Muscle of arm (tissue), 12 donors: Measurements from ENCODE around the gene GRID2IP. TPM values are rescaled to one million over a fixed set of nuclear protein-coding genes. Genes with fewer than 3 reads are reported as not detected.

ENCODE experiments used
- DNase-seq: peaks from one replicate; pipeline ENCODE4 v3.0.0-alpha.2; 2013
- polyA plus RNA-seq, 12 donors: library from polyadenylated mRNA; unstranded; fragments of 120-200 nt; gene quantifications; one replicate each; pipeline ENCODE4 v1.2.1, GENCODE V29; 2013; ENCODE audit not compliant: insufficient read length in 12 of 12

GRID2IP gene
- polyA plus RNA-seq, 12 donors = 0.07 to 0.57 (median 0.13) TPM; not detected in 3

GRCh38 chr7:6563936-6564770 lies 12.9 kb upstream of the GRID2IP start:
- no peak for DNase-seq

- DNase-seq = no peak
These were observed 10.8 kb upstream of the GRID2IP start for GRCh38 chr7:6562106-6562505.

DNA sequence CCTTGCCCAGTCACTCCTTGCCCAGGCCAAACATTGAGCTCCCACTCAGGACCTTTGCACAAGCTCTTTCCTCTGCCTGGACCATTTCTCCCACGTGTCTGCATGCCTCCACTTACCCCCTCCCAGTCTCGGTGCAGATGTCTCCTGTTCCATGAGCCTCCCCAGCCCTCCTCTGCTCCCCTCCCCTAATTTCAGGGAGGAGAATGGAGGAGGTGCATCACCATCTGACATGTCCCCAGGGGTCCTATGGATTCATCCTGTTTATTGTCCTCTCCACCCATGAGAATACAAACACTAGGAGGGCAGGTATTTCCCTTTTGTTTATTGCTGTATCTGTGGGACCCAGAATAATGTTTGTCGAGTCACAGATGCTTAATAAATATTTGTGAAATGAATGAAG lies 8.6 kb upstream of the GRID2IP start:
- no peak for DNase-seq

DNA sequence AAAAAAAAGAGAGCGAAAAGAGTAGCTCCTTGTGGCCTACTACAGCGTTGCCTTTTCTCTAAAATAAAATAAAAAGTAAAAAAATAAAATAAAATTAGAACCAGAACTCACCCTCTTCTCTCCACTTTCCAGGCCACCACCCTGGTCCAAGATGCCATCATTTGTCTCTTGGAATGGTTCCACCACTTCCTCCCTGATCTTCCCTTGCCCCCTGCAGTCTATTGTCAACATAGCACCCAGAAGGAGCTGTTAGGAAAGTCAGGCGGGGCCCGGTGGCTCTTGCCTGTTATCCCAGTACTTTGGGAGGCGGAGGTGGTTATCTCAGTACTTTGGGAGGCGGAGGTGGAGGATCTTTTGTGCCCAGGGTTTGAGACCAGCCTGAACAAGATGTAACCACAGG lies 7.6 kb upstream of the GRID2IP start:
- DNase-seq = no peak

DNA sequence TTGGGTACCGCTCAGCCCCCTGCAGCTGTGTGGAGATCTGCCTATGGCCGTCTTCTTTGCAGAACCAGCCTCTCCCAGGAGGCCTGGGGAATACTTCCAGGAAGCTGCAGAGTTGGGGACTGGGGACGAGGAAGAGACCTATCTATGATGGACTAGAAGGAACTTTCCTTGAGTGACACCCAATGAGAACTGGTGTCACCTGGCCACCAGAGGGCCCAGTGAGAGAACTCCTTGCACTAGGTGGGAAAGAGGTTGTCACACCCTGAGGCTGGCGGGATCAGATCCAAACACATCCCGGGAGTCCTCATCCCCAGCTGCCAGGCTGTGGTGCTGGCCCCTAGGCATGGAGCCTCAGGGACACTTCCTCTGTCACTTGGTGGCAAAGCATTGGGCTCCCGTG lies 4.9 kb upstream of the GRID2IP start:
- no peak for DNase-seq

- DNase-seq = no peak
These were observed 3.6 kb upstream of the GRID2IP start for GRCh38 chr7:6554848-6555247.

GRCh38 chr7:6553448-6554044 lies 2.3 kb upstream of the GRID2IP start:
- no peak for DNase-seq

DNA sequence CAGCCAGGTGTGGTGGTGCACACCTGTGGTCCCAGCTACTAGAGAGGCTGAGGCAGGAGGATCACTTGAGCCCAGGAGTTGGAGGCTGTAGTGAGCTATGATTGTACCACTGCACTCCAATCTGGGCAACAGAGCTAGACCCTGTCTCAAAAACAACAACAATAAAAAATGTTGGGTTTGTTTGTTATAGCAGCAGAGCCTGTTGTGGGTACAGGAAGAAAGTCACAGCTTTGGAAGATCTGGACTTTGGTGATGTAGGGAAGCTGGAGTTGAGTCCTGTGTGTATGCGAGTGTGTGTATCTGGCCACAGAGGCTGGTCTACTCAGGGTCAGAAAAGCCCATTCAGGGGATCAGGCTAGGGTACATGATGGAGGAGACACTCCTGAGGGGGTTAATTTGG lies 3.9 kb downstream of the GRID2IP start:
- DNase-seq = no peak

DNA sequence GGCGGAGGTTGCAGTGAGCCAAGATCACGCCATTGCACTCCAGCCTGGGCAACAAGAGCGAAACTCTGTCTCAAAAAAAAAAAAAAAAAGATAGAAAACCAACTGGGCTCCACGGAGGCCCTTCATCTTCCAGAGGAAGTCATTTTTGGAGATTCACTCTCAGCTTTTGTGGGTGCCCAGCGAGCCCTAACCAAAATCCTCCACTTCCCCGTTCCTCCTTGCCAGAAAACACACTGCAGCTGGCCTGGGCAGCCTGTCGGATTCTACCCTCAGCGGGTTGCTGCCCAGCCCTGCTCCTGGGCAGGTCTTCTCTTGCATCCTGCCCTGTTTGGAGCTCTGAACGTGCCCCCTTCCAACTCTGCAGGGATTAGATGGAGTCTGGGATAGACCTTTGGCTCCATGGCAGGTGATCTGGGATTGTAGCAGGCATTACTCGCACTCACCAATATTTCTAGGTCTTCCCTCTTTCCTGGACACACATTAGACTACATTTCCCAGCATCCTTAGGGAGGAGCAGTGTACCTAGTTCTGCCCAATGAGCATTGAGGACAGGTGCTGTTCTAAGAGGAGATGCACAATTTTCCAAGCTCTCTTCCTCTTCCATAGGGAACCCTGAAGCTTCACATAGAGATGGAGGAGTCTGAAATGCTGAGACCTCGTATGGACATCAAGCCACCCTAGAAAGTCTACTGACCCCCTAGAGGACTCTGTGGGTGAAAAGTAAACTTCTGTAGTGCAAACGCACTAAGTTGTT lies 4.6 kb downstream of the GRID2IP start:
- DNase-seq = no peak

DNA sequence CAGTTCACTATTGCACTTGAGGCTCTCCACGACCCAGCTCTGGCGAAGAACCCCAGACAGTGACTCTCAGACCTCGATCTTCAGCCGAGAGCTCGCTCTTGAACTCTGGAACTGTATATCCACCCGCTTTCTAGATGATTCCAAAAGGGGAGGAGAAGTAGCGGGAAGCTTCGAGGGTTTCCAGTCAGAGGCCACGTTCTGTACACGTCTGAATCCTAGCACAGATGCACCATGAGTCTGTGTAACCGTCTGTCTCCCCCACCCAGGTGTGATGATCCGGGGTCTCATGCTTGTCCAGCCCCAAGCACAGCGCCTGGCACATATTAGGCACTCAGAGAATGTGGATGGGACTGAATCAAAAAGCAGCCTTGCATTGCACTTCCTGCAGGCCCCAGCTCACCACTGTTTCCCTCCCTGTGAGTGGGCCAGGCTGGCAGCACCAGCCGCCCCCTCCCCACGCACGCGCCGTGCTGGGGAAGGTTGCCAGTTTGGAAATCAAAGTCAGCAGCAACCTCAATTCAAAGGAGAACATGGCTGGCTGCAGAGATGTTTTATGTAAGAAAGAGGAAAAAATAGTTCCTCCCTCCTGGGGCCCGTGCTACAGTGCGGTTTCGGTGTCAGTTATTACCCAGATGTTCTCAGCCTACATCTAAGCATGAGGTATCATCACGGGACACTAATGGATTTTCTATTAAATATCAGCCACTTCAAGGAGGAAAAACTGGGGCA lies 5.7 kb downstream of the GRID2IP start:
- DNase-seq = no peak

DNA sequence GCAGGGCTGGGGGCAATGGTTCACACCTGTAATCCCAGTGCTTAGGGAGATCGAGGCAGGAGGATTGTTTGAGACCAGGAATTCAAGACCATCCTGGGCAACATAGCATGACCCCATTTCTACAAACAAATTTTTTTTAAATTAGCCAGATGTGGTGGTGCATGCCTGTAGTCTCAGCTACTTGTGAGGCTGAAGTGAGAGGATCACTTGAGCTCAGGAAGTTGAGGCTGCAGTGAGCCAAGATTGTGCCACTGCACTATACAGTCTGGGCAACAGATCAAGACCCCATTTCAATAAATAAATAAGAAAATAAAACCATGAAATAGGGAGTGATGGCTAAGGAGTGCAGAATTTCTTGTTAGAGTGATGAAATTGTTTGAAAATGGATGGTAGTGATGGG lies 8.9 kb downstream of the GRID2IP start:
- DNase-seq = no peak

GRCh38 chr7:6536262-6537260 lies 14.7 kb downstream of the GRID2IP start:
- no peak for DNase-seq

- no peak for DNase-seq
These were observed 17.3 kb downstream of the GRID2IP start for GRCh38 chr7:6533893-6534495.

- no peak for DNase-seq
These were observed 18.7 kb downstream of the GRID2IP start for GRCh38 chr7:6532516-6532915.

- no peak for DNase-seq
These were observed 19.6 kb downstream of the GRID2IP start for GRCh38 chr7:6531492-6532279.

GRCh38 chr7:6530626-6531491 lies 20.4 kb downstream of the GRID2IP start:
- DNase-seq = no peak

DNA sequence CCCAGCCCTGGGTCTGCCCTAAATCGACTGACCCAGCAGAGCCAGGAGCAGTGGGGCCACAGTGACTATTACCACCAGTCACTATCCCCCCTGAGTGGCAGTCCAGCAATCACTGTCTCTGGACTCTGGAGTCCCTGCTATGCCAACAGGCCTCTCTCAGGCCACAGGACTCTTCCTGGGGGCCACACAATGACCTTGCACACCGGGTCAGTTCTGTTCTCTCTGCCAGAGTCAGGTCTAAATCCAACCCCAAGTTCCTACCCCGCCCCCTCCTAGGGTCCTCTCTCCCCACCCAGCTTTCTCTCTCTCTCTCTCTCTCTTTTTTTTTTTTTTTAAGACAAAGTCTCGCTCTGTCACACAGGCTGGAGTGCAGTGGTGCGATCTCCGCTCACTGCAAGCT lies 21.6 kb downstream of the GRID2IP start:
- no peak for DNase-seq

GRCh38 chr7:6528401-6529130 lies 22.7 kb downstream of the GRID2IP start:
- no peak for DNase-seq
